NOMO-1 treated with dmso at 0.1 percent for 144 hours (cell line): ENCODE measurements around the gene MAP2K3.
"Not testable (repeated sequence)": the region's sequence is repeated elsewhere in the genome, so short reads cannot be mapped to it uniquely, and the experiment has no call there.

Experiments used
- DNase-seq: peaks from one replicate; lab custom pipeline; 2025; ENCODE audit not compliant: unreplicated experiment; lab: John Stamatoyannopoulos, UW

The MAP2K3 gene

DNA sequence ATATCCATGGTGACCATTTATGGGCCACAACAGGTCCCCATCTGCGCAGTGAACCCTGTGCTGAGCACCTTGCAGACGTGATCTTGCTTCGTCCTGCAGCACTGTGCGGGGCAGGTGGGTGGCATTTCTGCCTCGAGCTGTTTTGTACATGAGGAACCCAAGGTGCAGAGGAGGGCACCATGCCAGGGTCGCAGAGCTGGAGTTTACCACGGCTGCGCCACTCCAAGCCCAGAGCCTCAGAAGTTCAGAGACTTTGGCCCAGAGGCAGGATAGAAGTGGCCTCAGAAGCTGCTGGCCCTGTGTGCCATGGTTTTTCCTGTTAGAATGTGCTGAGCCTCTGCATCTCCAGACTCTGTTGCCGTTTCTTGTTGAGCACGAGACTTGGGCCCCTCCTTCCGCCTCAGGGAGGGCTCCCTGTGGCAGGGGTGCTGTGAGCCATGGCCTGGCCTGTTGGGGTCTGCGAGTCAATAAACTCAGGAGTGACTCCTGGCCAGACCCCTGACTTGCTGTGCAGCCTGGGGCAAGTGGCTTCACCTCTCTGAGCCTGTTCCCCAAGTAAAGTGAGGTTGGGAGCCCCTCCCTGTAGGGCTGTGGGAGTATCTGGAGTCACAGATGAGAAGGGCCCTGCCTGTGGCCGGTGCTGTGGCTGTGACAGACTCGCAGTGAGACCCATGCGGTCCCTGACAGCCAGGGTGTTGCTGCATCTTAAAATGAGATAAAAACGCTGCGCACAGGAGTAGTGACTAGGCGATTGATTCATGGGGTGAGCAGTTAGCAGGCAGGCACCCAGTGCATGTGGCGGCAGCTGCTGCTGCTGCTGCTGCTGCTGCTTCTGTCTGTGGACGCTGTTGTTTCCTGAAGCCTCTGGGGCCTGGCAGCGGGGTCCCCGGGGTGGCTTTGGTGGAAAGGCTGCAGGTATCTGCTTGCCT, 11.8 kb downstream of the MAP2K3 start:
- DNase-seq = no peak

- no peak for DNase-seq
Measured at GRCh38 chr17:21297026-21297520, 12.6 kb downstream of the MAP2K3 start.

- DNase-seq = no peak
Measured at GRCh38 chr17:21297597-21297996, 13.1 kb downstream of the MAP2K3 start.

DNA sequence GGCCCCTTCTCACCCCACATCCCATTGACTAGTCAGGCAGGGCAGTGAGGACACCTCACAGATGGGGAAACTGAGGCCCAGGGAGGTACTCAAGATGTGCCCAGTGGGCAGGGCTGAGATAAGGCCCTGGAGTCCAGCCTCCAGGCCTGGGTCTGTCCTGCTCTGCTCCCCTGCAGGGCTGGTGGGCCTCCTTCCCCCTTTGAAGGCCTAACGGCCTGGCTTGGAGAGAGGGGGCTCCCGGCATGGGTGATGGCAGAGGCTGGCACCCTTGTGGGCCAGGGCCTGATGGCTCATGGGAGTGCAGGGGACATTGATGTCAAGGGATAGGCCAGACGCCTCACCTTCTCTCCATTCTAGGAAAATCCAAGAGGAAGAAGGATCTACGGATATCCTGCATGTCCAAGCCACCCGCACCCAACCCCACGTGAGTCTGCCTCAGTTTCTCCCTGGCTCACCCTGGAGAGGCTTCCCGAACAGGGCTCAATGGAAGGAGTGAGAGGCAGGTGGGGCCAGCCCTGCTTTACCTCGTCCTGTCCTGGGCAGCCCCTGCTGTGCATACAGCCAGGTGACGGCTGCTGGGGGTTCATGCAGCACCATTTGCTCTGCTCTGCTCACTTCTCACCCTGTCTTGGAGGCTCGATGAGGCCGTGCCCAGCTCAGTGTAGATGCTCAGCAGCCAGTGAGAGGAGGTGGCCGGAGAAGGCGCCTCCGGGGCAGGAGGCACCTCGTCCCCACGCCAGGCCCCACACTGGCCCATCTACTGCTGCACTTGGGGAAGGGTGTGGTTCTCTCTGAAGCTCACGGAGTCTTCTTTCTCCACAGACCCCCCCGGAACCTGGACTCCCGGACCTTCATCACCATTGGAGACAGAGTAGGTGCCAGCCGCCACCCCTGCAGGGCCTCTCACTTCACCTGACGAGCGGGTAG, 13.8 kb downstream of the MAP2K3 start:
- DNase-seq = no peak

DNA sequence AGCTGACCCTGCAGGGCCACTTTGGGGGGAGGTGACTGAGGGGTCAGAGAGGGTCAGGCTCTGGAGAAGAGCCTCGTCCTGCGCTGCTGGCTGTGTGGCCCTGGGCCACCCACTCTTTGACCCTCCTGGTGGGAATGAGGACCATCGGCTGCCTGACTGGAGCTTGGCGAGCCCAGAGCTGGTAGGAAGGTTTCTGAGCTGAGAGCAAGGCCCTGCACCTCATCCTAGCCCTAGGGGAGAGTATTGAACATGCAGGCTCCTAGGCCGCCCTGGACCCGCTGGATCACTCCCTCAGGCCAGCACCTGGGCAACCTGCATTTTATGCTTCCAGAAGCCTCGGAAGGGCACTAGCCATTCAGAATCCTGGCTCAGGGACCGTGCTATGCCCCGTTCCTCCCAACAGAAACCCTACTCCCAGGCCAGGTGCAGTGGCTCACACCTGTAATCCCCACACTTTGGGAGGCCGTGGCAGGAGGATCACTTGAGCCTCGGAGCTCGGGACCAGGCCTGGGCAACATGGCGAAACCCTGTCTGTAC, 14.5 kb downstream of the MAP2K3 start:
- DNase-seq = no peak

- no peak for DNase-seq
Measured at GRCh38 chr17:21299981-21300600, 15.6 kb downstream of the MAP2K3 start.

GRCh38 chr17:21300601-21301571, 16.4 kb downstream of the MAP2K3 start:
- DNase-seq = no peak

- DNase-seq = no peak
Measured at GRCh38 chr17:21301593-21302550, 17.4 kb downstream of the MAP2K3 start.

- DNase-seq = no peak
Measured at GRCh38 chr17:21302711-21303425, 18.4 kb downstream of the MAP2K3 start.

- DNase-seq = no peak
Measured at GRCh38 chr17:21303441-21304065, 19.0 kb downstream of the MAP2K3 start.

GRCh38 chr17:21304091-21304490, 19.6 kb downstream of the MAP2K3 start:
- DNase-seq = no peak

DNA sequence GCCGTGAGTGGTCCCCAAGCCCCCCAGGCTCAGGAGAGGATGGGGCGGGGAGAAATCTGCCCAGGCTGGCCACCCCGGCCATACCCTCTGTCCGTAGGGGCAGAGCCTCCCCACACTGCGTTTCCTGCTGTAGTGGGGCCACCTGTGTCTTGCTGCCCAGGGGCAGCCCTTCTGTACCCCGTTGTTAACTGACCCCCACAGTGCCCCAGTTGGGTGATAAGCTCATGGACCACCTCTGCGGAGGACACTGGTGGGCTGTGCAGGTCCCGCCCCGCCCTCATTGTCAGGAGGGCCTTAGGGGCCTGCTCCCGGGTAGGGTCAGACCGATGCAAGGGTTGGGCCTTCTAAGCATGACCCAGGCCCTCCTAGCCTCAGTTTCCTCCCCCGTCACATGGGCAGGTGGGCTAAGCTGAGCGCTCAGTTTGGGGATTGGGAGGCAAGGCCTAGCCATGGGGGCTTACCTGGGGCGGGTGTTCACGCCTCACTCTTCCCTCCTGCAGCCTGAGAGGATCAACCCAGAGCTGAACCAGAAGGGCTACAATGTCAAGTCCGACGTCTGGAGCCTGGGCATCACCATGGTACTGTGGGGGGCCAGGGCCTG, 20.1 kb downstream of the MAP2K3 start:
- not testable (repeated sequence) for DNase-seq

DNA sequence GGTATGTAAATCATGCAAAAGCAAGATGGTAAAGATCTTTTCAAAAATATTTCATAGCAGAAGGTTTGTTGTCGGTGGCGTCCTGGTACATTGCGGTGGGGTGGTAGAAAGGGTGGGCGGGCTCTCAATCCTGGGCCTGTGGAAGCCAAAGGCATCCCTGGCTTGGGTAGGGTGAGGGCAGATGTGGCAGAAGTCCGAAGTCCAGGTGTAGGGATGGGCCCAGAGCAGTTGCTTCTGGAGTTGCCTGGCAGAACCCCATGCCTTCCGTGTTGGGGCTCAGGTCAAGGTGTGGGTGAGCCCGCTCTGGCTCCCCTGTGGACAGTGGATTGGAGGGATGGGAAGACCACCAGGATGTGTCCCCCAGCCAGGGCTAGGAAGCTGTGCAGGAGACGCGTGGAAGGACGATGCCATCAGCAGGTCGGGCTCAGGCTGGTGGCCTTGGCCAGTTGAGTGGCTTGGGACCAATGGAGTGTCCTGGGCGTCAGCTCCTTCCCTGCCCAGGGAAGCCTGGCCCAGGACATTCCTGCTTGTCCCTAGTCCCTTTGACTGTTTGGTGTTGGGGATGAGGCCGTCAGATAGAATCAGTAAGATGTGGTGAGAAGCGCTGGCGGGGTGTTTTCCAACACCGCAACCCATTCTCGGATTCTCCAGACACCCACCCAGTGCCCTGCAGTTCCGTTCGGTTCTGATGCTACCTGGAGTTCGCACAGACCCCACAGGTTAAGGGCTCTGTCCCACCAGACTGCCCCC, 21.1 kb downstream of the MAP2K3 start:
- not testable (repeated sequence) for DNase-seq

- DNase-seq = not testable (repeated sequence)
Measured at GRCh38 chr17:21306611-21307272, 22.2 kb downstream of the MAP2K3 start.

GRCh38 chr17:21307273-21307625, 22.7 kb downstream of the MAP2K3 start:
- not testable (repeated sequence) for DNase-seq

GRCh38 chr17:21308931-21309381, 24.4 kb downstream of the MAP2K3 start:
- not testable (repeated sequence) for DNase-seq
